ENCODE data around the gene CAPN11.

DNA sequence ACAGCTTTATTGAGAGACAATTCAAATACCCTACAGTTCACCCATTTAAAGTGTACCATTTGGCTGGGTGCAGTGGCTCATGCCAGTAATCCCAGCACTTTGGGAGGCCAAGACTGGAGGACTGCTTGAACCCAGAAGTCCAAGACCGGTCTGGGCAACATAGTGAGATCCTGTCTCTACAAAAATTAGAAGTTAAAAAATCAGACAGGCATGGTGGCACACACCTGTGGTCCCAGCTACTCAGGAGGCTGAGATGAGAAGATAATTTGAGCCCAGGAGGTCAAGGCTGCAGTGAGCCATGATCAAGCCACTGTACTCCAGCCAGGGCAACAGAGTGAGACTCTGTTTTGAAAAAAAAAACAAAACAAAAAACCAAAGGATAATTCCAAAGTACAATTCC is 8.9 kb downstream of the CAPN11 start:
- TF ChIP-seq CTCF (IDR thresholded peaks at IDR 0.05) = no peak
- TF ChIP-seq POLR2A (IDR thresholded peaks at IDR 0.05) = no peak
